Erythroblast (primary cell): ENCODE data around the gene RPS16.
A peak's percentile ranks its signal among the peaks of the same experiment; 100 is the strongest.

Experiments
- DNase-seq, 2 experiments: peaks; one replicate each; lab custom pipeline; 2025; lab: John Stamatoyannopoulos, UW
- GATA1 ChIP-seq: IDR thresholded peaks from 2 replicates; pipeline ENCODE4 v1.6.1; 2011; ENCODE audit warnings: low read depth, mild to moderate bottlenecking, control low read depth, low read length, moderate library complexity
- POLR2A ChIP-seq: IDR thresholded peaks from 2 replicates; pipeline ENCODE4 v1.6.1; 2011; ENCODE audit warnings: mild to moderate bottlenecking, low read length

RPS16 gene

GRCh38 chr19:39410017-39410830, 25.5 kb downstream of the RPS16 start:
- TF ChIP-seq POLR2A (peak; percentile 86), GATA1 (no peak)
- peak; percentile 57 to 73 for DNase-seq

DNA sequence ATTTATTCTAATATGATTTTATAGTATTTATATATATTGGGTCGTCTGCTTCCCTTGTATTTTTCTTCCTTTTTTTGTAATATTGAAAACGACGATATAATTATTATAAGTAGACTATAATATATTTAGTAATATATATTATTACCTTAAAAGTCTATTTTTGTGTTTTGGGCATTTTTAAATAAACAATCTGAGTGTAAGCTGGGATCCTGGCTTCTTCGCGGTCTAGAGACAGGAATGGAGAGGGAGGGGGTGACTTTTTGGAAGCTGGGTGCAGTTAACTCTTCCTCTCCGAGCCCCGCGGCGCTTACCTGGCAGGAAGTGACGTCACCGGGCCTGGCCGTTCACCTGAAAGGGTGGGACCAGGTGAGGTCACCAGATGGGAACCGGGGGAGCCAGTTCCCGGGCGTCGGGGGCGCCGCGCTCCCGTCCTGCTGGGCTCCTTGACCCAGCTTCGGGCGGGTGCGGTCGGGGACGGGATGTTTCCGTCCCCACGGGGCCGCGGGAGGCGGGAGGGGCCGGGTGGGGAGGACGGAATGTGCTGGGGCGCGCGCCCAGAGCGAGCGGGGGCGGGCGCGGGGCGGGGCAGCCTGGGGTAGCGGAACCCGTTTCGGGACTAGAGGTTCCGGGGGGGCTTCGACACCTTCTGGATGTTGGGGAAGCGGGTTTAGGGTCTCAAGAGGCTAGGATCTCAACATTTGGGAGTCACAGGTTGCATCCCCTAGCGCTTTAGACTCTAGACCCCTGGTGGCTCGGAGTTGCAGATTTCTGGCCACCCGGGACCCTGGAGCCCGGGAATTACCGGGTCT, 26.3 kb downstream of the RPS16 start:
- DNase-seq: peak; percentile 67 to 83
- TF ChIP-seq GATA1 (no peak), POLR2A (peak; percentile 95)

GRCh38 chr19:39408392-39409207, 27.1 kb downstream of the RPS16 start:
- DNase-seq: no peak
- TF ChIP-seq GATA1 (no peak), POLR2A (peak; percentile 87)

DNA sequence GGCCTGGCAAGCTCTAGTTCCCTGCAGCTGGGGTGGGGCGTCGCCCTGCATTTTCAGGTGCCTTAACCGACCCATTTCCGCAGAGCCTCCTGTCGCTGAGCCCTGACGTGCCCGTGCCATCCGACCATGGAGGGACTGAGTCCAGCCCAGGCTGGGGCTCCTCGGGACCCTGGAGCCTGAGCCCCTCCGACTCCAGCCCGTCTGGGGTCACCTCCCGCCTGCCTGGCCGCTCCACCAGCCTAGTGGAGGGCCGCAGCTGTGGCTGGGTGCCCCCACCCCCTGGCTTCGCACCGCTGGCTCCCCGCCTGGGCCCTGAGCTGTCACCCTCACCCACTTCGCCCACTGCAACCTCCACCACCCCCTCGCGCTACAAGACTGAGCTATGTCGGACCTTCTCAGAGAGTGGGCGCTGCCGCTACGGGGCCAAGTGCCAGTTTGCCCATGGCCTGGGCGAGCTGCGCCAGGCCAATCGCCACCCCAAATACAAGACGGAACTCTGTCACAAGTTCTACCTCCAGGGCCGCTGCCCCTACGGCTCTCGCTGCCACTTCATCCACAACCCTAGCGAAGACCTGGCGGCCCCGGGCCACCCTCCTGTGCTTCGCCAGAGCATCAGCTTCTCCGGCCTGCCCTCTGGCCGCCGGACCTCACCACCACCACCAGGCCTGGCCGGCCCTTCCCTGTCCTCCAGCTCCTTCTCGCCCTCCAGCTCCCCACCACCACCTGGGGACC, 27.9 kb downstream of the RPS16 start:
- peak; percentile 57 to 70 for DNase-seq
- TF ChIP-seq GATA1: no peak
- TF ChIP-seq POLR2A: peak; percentile 75

DNA sequence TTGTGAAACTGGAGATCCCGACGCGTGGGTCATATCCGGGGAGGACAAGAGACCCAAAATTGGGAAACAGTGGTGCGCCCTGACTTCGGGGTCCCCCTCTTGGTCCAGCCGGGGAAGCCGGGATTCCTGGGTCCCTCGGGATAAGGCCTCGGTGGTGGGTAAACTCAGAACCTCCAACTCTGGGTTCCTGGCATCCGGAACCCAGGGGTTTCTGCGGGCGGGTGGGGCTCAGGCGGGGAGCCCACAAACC, 28.4 kb downstream of the RPS16 start:
- no peak for DNase-seq
- TF ChIP-seq GATA1 (no peak), POLR2A (peak; percentile 78)

DNA sequence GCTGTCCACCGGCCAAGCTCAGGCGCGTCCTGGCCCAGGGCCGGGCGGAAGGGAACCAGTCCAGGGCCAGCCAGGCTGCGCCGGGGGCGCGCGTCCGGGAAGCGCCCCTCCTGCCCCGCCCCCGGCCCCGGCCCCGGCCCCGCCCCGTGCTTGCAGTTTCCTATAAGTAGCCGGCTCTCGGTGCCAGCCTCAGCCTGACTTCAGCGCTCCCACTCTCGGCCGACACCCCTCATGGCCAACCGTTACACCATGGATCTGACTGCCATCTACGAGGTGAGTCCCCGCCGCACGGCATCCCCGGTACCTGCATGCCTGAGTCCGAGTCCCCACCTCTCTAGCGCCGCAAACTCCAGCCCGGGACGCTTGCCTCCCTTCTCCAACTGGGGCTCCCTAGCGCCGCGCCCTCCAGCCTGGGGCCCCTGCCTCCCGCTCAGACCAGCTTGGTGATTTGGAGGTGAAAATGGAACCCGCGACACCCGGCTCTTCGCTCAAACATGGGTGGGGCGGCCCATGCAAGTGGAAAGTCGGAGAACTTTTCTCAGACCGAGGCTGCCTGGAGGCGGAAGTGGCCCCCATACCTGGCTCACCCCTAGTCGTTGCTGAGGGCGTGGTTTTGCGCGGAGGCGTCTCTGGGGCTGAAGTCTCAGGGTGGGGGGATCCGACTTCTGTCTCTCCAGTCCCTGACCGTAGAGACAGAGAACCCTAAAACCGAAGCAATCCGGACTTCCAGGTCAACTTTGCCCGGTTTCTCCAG, 28.9 kb downstream of the RPS16 start, which contains the start of gene ZFP36:
TSS of gene ZFP36 (plus strand) at position 192 of the 754 bp plus-strand sequence. CDS start at position 250, 58 bp downstream.
- TF ChIP-seq POLR2A (peak; percentile 96), GATA1 (no peak)

DNA sequence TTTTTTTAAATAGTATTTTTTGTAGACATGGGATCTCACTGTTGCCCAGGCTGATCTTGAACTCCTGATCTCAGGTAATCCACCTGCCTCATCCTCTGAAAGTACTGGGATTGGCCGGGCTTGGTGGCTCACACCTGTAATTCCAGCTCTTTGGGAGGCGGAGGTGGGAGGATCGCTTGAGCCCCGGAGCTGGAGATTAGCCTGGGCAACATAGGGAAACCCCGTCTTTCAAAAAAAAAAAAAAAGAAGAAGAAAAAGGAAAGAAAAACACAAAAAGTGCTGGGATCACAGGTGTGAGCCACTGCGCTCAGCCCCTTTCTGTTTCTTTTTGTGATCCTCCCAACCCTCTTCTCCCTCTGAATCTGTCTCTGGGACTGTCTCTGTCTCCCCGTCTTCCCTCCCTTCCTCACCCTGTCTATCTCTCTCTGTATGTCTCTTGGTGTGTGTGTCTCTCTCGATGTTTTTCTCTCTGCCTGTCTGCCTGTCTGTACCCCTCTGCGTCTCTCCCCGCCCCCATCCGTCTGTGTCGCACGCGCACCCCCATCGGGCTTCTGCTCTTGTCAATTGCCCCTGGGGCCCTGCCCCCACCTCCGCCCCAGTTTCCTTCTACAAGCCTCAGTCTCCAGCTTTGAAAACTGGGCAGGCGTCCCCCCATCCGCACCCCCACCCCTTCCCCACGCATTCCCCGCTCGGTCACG, 29.6 kb downstream of the RPS16 start:
- peak; percentile 67 to 83 for DNase-seq

More for the DNA sequence above, 28.9 kb downstream of the RPS16 start, which contains the start of gene ZFP36:
- DNase-seq: peak; percentile 77 to 87

DNA sequence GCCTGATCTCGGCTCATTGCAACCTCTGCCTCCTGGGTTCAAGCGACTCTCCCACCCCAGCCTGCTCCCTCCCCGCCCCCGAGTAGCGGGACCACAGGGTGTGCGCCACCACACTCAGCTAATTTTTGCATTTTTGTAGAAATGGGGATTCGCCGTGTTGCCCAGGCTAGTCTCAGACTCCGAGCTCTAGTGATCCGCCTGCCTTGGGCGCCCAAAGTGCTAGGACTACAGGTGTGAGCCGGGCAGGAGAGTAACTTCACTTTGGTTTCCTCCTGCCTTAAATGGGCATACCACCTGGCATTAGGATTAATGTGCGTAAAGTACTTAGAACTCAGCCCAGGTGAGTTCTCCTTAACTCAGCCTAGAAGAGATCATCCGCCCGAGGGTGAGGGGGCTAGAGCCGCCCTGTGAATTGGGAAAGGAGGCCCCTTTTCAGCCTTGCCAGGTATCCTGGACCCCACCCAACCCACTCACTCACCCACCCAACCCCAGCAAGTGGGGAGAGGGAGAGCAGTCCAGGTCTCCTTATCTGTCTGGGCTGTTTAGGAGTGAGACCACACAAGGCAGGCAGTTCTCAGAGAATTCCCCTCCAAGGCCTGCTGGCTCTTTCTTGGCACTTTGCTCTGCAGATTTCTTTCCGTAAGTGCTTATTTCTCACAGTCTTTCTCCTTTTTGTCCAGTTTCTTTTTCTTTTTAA, 30.3 kb downstream of the RPS16 start:
- DNase-seq: no peak
- TF ChIP-seq GATA1 (no peak), POLR2A (no peak)

More for the DNA sequence above, 29.6 kb downstream of the RPS16 start:
- TF ChIP-seq GATA1 (no peak), POLR2A (no peak)

GRCh38 chr19:39403331-39404312, 32.1 kb downstream of the RPS16 start:
- TF ChIP-seq GATA1 (no peak), POLR2A (peak; percentile 68)

More at GRCh38 chr19:39403331-39404312, 32.1 kb downstream of the RPS16 start:
- peak; percentile 87 to 95 for DNase-seq
